Globus pallidus (tissue), 1 donor: ENCODE results near the gene HIVEP1.

ENCODE experiments used
- DNase-seq: peaks from one replicate; pipeline ENCODE4 v3.0.0-alpha.2; 2015; ENCODE audit warnings: low spot score

Gene HIVEP1

DNA sequence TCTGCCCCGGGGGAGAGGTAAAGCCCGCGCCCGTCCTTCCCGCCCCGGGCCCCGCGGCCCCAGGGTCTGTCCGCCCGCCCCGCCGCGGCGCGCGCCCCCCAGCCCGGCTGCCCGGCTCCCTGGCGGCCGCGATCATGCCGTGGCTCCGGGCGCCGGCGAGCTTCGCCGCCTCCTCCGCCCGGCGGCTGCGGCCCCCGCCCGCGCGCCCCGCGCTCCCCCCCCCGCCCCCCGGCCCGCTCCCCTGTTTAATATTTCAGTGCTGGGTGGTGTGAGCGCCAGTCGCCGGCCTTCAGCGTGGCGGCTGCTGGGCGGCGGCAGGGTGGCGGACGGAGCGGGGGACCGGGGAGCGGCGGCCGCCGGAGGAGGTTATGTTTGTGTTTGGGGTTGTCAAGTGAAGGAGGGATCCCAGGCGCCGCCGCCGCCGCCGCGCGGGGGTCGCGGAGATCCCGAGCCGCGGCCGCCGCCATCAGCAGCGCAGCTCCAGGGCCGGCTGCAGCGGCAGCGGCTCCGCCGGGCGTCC, at the start of gene HIVEP1:
HIVEP1 (plus strand) TSS at position 275 of the 520 bp plus-strand sequence. CDS start 3,317 bp downstream, outside the sequence.
- DNase-seq, result peak; percentile 43

GRCh38 chr6:11963756-11964500, 48.2 kb upstream of the HIVEP1 start:
- no peak for DNase-seq

GRCh38 chr6:11964729-11965335, 47.3 kb upstream of the HIVEP1 start:
- no peak for DNase-seq

GRCh38 chr6:11965499-11965898, 46.6 kb upstream of the HIVEP1 start:
- no peak for DNase-seq

DNA sequence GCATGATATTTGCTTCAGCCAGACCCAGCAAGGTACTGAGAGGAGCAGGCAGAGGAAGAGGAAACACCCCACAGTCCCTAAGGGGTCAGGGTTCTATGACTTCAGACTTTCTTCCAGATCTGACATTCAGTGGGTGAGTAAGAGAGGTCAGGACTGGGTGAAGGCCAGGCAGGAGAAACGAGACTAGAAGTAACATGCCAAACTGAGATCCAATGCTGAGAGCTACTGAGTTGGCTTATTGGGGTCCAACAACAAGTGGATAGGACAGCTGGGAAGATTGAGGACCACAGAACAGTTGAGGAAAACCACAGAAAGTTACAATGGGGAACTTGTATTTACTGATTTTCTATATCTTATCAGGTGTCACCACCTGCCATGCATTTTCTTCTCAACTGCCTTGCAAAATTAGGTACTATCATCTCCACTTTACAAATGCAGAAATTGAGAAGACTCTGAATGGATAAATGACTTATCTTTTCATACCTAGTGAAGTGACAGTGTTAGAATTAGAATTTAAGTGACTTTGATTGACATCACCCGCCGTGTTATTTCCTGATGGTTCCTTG, 43.8 kb upstream of the HIVEP1 start:
- no peak for DNase-seq

DNA sequence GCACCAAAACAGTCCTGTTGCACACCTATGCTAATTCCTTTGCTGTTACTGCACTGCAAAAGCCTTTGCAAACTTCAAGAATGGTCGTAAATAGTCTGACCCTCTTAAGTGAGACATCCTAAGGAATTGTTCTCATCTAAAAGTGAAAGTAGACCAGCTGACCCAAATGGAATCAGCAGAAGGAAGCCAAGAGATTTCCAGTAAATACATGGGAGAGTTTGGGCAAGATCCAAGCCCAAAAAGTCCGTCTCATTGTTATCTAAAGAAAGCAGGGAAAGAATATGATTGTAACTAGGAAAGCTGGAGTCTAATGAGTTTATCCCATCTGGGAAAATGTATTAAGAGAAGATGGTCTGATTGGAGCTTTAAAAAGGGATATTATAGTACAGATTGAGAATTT, 43.0 kb upstream of the HIVEP1 start:
- no peak for DNase-seq

GRCh38 chr6:11970114-11970513, 42.0 kb upstream of the HIVEP1 start:
- no peak for DNase-seq

DNA sequence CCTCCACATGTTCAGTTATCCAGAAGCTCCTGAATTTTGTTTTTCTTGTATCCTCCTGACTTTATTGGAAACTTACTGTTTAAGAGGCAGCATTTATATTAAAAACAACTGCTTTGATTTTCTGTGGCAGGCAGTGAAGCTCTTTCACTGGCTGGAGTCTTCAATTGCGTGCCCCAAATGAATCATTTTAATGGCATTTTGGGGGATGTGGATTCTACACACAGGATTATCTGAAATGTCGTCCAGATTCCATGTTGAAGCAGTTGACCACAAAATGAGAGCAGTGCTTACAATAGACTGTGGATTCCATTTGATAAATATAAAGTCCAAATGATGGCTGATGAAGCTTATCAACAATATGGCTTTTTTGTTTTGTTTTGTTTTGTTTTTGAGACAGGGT, 41.0 kb upstream of the HIVEP1 start:
- no peak for DNase-seq

- no peak for DNase-seq
Observed at GRCh38 chr6:11972270-11972669, 39.8 kb upstream of the HIVEP1 start.

DNA sequence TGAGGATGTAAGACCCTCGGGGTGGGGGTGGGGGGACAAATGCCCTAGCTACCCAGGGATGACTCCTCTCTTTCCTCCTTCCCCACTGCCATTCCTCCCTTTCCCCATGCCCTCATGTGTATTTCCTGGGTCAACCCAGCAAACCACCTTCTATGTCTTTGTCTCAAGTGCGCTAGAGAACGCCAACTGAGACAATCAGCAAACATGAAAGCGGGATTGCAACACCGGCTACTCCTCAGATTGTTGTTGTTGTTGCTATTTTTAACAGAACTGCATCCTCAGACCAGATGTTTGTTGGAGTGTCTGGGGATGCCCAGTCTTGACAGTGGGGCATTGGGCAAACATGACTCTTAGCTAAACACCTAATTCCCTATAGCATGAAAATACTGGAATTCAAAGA, 39.3 kb upstream of the HIVEP1 start:
- no peak for DNase-seq

DNA sequence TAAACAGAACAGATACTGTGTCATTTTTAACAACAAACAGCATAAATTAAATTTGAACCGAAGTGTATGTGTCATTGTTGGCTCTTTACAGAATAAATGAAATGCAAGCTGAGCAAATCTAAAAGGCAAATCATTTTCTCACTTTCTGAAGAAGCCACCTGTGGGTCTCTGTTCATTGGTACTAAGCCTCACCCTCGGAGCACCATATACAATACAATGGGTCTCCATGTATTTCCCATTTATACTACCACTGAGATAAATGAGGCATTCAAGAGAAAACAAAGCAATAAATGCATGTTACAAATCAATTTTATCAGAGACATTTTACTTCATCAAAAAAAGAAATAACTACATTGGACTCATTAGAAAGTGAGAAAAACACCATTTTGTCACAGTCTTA, 38.9 kb upstream of the HIVEP1 start:
- no peak for DNase-seq

DNA sequence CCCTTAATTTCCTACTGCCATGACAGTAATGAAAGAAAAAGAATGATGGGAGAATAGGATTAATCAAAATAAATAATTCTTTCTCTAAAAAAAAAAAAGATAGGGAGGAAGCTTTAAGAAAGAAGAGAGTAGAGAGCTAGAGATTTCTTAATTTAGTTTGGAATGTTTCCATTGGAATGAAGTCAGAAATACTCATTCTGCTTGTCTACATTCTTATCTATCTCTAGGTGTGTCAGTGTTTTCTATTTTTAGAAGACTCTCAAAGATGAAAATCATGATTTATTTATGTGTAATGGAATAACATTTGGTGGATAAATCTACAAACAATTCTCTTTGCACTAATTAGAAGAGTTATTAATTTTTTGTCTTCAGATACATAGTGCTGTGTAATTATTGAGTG, 38.0 kb upstream of the HIVEP1 start:
- DNase-seq, result no peak

GRCh38 chr6:11975353-11975977, 36.6 kb upstream of the HIVEP1 start:
- peak; percentile 6 for DNase-seq

- DNase-seq, result no peak
Observed at GRCh38 chr6:11976489-11976888, 35.6 kb upstream of the HIVEP1 start.

DNA sequence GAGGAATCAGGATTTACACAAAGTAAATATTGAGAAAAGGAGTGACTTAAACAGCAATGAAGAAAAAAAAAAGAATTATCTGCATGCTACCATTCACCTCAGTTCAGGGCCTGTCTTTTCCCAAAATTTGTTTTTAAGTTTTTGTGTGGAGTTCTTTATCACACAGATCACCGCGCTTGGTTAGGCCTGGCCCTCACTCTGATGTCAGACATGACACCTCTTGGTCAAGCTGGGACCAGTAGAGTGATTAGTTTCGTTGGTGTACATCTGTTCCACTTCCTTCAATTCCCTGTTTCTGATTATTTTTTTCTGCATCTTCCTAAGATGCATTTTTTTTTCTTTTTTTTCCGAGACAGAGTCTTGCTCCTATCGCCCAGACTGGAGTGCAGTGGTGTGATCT, 34.9 kb upstream of the HIVEP1 start:
- DNase-seq, result no peak

GRCh38 chr6:11977738-11978137, 34.4 kb upstream of the HIVEP1 start:
- DNase-seq, result no peak

DNA sequence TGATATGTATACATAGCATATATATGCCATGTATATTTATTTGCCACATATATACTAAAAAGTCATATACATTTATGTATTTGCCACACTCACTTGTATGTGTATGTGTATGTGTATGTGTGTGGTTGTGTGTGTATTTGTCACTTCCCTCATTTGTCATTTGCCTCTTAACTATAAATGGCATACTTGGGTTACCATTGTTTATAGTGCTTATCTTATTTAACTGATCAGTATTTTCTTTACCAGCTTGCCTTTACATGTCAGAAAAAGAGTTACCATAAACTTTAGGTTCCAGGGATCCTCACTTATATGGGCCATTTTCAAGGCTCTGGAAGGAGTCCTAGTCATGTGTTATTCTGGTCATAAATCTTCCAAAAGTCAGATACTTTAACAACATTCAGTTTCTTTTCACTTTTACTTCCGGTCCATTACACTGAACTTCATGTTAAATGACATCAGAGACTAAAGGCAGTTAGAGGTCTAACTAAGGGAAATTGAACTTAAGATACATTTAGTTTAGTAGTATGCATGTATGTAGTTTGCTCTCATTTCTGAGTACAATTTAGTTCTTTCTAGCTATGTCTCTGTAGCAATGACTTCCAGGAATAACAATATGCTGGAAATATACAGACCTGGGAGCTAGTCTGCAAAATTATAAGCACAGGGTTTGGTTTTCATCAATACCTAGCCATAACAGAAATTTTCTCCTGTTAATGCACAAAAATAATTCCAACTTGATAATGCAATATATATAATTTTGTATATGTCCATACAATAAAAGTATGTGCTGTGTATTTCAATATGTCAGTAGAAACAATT, 33.7 kb upstream of the HIVEP1 start:
- DNase-seq, result no peak

GRCh38 chr6:11979866-11980265, 32.2 kb upstream of the HIVEP1 start:
- DNase-seq, result no peak

DNA sequence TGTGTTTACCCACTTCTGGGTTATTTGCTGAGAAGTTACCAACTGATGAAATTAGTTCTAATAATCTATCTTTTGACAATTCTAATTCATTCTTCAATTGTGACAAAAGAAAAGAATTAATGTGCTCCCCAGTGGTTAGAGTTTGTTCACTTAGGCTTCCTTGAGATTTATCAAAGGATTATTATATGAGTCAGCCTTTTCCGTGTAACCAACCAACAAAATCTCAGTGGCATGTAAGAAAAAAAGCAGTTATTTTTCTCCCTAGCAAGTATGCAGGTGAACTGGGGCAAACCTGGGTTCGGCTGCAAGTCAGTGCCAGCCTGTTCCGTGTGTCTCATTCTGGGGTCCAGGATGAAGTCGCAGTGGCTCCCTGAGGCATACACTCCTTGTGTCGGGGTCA, 28.8 kb upstream of the HIVEP1 start:
- DNase-seq, result no peak

DNA sequence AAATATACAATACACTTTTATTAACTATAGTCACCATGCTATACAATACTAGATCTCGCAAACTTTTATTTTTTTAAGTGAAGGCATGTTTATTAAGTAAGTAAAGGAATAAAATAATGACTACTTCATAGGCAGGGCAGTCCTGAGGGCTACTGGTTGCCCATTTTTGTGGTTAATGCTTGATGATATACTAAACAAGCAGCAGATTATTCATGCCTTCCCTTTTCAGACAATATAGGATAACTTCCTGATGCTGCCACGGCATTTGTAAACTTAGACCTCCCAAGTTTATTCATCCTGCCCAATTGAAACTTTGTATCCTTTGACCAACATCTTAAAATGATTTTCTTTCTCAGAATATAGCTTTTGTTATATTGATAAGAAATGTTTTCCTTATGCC, 24.7 kb upstream of the HIVEP1 start:
- no peak for DNase-seq

- DNase-seq, result no peak
Observed at GRCh38 chr6:11989386-11989785, 22.7 kb upstream of the HIVEP1 start.

DNA sequence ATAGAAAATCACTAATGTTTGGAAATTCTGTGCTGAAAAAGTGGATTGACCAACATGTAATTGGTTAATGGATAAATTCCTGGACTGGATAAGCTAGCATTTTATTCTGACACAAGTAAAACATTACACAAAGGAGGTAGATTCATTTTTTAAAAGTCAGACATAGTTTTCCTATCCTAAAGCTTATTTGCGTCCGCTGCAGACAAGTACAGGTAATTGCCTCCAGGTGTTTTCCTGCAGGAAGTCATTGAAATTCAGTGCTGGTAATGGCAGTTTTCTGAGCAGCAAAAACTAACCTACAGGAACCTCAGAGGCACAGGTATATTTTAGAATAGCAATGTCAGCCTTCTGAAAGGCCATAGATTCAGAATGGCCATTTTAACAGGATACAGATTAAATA, 20.0 kb upstream of the HIVEP1 start:
- DNase-seq, result no peak
